ENCODE results near the gene PDRG1.

The PDRG1 gene

GRCh38 chr20:31949877-31950646 is 1.8 kb downstream of the PDRG1 start:
- H3K27ac ChIP-seq (ENCODE audit: low read depth, low read length) = no peak overlapping the region

GRCh38 chr20:31948008-31948407 is 3.8 kb downstream of the PDRG1 start:
- Histone ChIP-seq H3K36me3 (ENCODE audit: control insufficient read depth in 5 of 5, insufficient read depth in 5 of 5, low read length in 5 of 5) (peaks cover 14 to 66% (median 52%) of the 10 kb centered on the region in 5 donors), H3K4me1 (ENCODE audit: control insufficient read depth in 5 of 5, insufficient read depth in 5 of 5, low read length in 5 of 5) (peaks cover 5 to 23% (median 20%) of the 10 kb centered on the region in 5 donors), H3K4me3 (ENCODE audit: low read depth in 1 of 5, low read length in 5 of 5) (no peak overlapping the region), H3K9ac (ENCODE audit: low read length in 5 of 5) (no peak overlapping the region), H3K9me3 (ENCODE audit: control insufficient read depth in 5 of 5, low read length in 5 of 5) (peaks cover 0 to 5% (median 0%) of the 10 kb centered on the region in 5 donors), H3K27me3 (ENCODE audit: control insufficient read depth in 5 of 5, insufficient read depth in 4 of 5, low read length in 5 of 5) (no peaks in the 10 kb centered on the region), H3K27ac (ENCODE audit: low read depth, low read length) (no peak overlapping the region)

More at GRCh38 chr20:31949877-31950646, 1.8 kb downstream of the PDRG1 start:
- Histone ChIP-seq H3K9me3 (ENCODE audit: control insufficient read depth in 5 of 5, low read length in 5 of 5) (peaks cover 0 to 5% (median 0%) of the 10 kb centered on the region in 5 donors), H3K27me3 (ENCODE audit: control insufficient read depth in 5 of 5, insufficient read depth in 4 of 5, low read length in 5 of 5) (peaks cover 0 to 3% (median 0%) of the 10 kb centered on the region in 5 donors), H3K9ac (ENCODE audit: low read length in 5 of 5) (peak overlapping the region in 4 of 5 donors; percentile 90 to 98 (median 94)), H3K36me3 (ENCODE audit: control insufficient read depth in 5 of 5, insufficient read depth in 5 of 5, low read length in 5 of 5) (peaks cover 14 to 50% (median 41%) of the 10 kb centered on the region in 5 donors), H3K4me1 (ENCODE audit: control insufficient read depth in 5 of 5, insufficient read depth in 5 of 5, low read length in 5 of 5) (peaks cover 5 to 17% (median 13%) of the 10 kb centered on the region in 5 donors), H3K4me3 (ENCODE audit: low read depth in 1 of 5, low read length in 5 of 5) (no peak overlapping the region)

DNA sequence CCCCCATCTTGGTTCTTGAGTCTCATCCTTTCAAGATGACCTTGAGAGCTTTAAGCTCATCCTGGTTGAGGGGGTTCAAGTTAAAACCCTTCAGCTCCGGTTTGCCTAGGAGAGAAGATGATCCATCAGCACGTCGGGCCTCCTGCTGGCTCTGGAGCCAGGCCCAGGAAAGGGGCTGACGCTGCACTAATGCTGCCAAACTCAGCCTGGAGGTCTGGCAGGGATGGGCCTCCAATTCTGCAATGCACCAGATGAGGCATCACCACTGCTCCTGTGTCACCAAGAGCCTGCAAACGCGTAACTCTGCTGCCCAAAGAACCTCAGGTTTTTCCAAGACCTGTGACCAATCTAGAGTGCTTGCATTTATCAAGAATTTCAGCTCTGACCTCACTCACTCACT is 6.1 kb downstream of the PDRG1 start:
- Histone ChIP-seq H3K27me3 (ENCODE audit: control insufficient read depth in 5 of 5, insufficient read depth in 4 of 5, low read length in 5 of 5) (no peaks in the 10 kb centered on the region), H3K9ac (ENCODE audit: low read length in 5 of 5) (no peak overlapping the region), H3K4me3 (ENCODE audit: low read depth in 1 of 5, low read length in 5 of 5) (no peak overlapping the region), H3K27ac (ENCODE audit: low read depth, low read length) (no peak overlapping the region), H3K36me3 (ENCODE audit: control insufficient read depth in 5 of 5, insufficient read depth in 5 of 5, low read length in 5 of 5) (peaks cover 14 to 76% (median 58%) of the 10 kb centered on the region in 5 donors), H3K9me3 (ENCODE audit: control insufficient read depth in 5 of 5, low read length in 5 of 5) (peaks cover 0 to 5% (median 0%) of the 10 kb centered on the region in 5 donors), H3K4me1 (ENCODE audit: control insufficient read depth in 5 of 5, insufficient read depth in 5 of 5, low read length in 5 of 5) (peaks cover 1 to 17% (median 13%) of the 10 kb centered on the region in 5 donors)

- H3K27ac ChIP-seq (ENCODE audit: low read depth, low read length) = no peak overlapping the region
- H3K4me1 ChIP-seq (ENCODE audit: control insufficient read depth in 5 of 5, insufficient read depth in 5 of 5, low read length in 5 of 5) = peaks cover 0 to 12% (median 8%) of the 10 kb centered on the region in 5 donors
- peaks cover 14 to 76% (median 58%) of the 10 kb centered on the region in 5 donors for H3K36me3 ChIP-seq (ENCODE audit: control insufficient read depth in 5 of 5, insufficient read depth in 5 of 5, low read length in 5 of 5)
- no peaks in the 10 kb centered on the region for H3K27me3 ChIP-seq (ENCODE audit: control insufficient read depth in 5 of 5, insufficient read depth in 4 of 5, low read length in 5 of 5)
- no peak overlapping the region for H3K4me3 ChIP-seq (ENCODE audit: low read depth in 1 of 5, low read length in 5 of 5)
- no peak overlapping the region for H3K9ac ChIP-seq (ENCODE audit: low read length in 5 of 5)
- peaks cover 0 to 5% (median 0%) of the 10 kb centered on the region in 5 donors for H3K9me3 ChIP-seq (ENCODE audit: control insufficient read depth in 5 of 5, low read length in 5 of 5)
Measured at GRCh38 chr20:31945319-31945718, 6.5 kb downstream of the PDRG1 start.

GRCh38 chr20:31943052-31943471 is 8.8 kb downstream of the PDRG1 start:
- no peaks in the 10 kb centered on the region for H3K27me3 ChIP-seq (ENCODE audit: control insufficient read depth in 5 of 5, insufficient read depth in 4 of 5, low read length in 5 of 5)
- peaks cover 0 to 2% (median 0%) of the 10 kb centered on the region in 5 donors for H3K9me3 ChIP-seq (ENCODE audit: control insufficient read depth in 5 of 5, low read length in 5 of 5)
- H3K27ac ChIP-seq (ENCODE audit: low read depth, low read length) = no peak overlapping the region
- H3K4me3 ChIP-seq (ENCODE audit: low read depth in 1 of 5, low read length in 5 of 5) = no peak overlapping the region
- peaks cover 7 to 56% (median 47%) of the 10 kb centered on the region in 5 donors for H3K36me3 ChIP-seq (ENCODE audit: control insufficient read depth in 5 of 5, insufficient read depth in 5 of 5, low read length in 5 of 5)
- H3K9ac ChIP-seq (ENCODE audit: low read length in 5 of 5) = peak overlapping the region in 3 of 5 donors; percentile 9 to 40 (median 29)
- H3K4me1 ChIP-seq (ENCODE audit: control insufficient read depth in 5 of 5, insufficient read depth in 5 of 5, low read length in 5 of 5) = peaks cover 0 to 8% (median 7%) of the 10 kb centered on the region in 5 donors

- H3K4me1 ChIP-seq (ENCODE audit: control insufficient read depth in 5 of 5, insufficient read depth in 5 of 5, low read length in 5 of 5) = peaks cover 0 to 8% (median 7%) of the 10 kb centered on the region in 5 donors
- H3K27ac ChIP-seq (ENCODE audit: low read depth, low read length) = no peak overlapping the region
- H3K9me3 ChIP-seq (ENCODE audit: control insufficient read depth in 5 of 5, low read length in 5 of 5) = no peaks in the 10 kb centered on the region
- H3K36me3 ChIP-seq (ENCODE audit: control insufficient read depth in 5 of 5, insufficient read depth in 5 of 5, low read length in 5 of 5) = peaks cover 0 to 22% (median 13%) of the 10 kb centered on the region in 5 donors
- no peak overlapping the region for H3K4me3 ChIP-seq (ENCODE audit: low read depth in 1 of 5, low read length in 5 of 5)
- H3K9ac ChIP-seq (ENCODE audit: low read length in 5 of 5) = no peak overlapping the region
- H3K27me3 ChIP-seq (ENCODE audit: control insufficient read depth in 5 of 5, insufficient read depth in 4 of 5, low read length in 5 of 5) = no peaks in the 10 kb centered on the region
Measured at GRCh38 chr20:31939661-31940060, 12.2 kb downstream of the PDRG1 start.

GRCh38 chr20:31937820-31938219 is 14.0 kb downstream of the PDRG1 start:
- Histone ChIP-seq H3K4me1 (ENCODE audit: control insufficient read depth in 5 of 5, insufficient read depth in 5 of 5, low read length in 5 of 5) (no peaks in the 10 kb centered on the region), H3K9me3 (ENCODE audit: control insufficient read depth in 5 of 5, low read length in 5 of 5) (no peaks in the 10 kb centered on the region), H3K36me3 (ENCODE audit: control insufficient read depth in 5 of 5, insufficient read depth in 5 of 5, low read length in 5 of 5) (peaks cover 0 to 10% (median 6%) of the 10 kb centered on the region in 5 donors), H3K27me3 (ENCODE audit: control insufficient read depth in 5 of 5, insufficient read depth in 4 of 5, low read length in 5 of 5) (no peaks in the 10 kb centered on the region), H3K4me3 (ENCODE audit: low read depth in 1 of 5, low read length in 5 of 5) (no peak overlapping the region), H3K9ac (ENCODE audit: low read length in 5 of 5) (no peak overlapping the region), H3K27ac (ENCODE audit: low read depth, low read length) (no peak overlapping the region)

DNA sequence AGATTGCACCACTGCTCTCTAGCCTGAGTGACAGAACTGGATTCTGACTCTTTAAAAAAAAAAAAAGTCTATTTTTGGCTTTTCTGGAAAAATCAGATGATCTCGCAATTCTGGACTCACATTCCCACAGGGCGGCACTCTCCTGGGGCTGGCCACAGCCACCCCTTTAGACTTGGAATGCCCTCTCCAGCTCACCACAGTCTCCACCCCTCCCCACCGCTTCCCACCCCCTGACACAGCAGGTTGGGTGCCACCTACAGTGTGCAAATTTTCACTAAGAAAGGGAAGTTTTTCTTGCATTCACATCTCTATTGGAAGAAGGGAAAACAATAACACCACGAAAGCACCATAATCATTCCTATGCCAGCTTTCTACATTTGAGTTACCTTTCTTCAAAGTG is 15.4 kb downstream of the PDRG1 start:
- no peaks in the 10 kb centered on the region for H3K4me1 ChIP-seq (ENCODE audit: control insufficient read depth in 5 of 5, insufficient read depth in 5 of 5, low read length in 5 of 5)
- H3K36me3 ChIP-seq (ENCODE audit: control insufficient read depth in 5 of 5, insufficient read depth in 5 of 5, low read length in 5 of 5) = no peaks in the 10 kb centered on the region
- H3K27me3 ChIP-seq (ENCODE audit: control insufficient read depth in 5 of 5, insufficient read depth in 4 of 5, low read length in 5 of 5) = no peaks in the 10 kb centered on the region
- no peak overlapping the region for H3K4me3 ChIP-seq (ENCODE audit: low read depth in 1 of 5, low read length in 5 of 5)
- H3K9ac ChIP-seq (ENCODE audit: low read length in 5 of 5) = no peak overlapping the region
- no peak overlapping the region for H3K27ac ChIP-seq (ENCODE audit: low read depth, low read length)
- no peaks in the 10 kb centered on the region for H3K9me3 ChIP-seq (ENCODE audit: control insufficient read depth in 5 of 5, low read length in 5 of 5)

- Histone ChIP-seq H3K9ac (ENCODE audit: low read length in 5 of 5) (no peak overlapping the region), H3K9me3 (ENCODE audit: control insufficient read depth in 5 of 5, low read length in 5 of 5) (no peaks in the 10 kb centered on the region), H3K27ac (ENCODE audit: low read depth, low read length) (no peak overlapping the region), H3K27me3 (ENCODE audit: control insufficient read depth in 5 of 5, insufficient read depth in 4 of 5, low read length in 5 of 5) (no peaks in the 10 kb centered on the region), H3K4me1 (ENCODE audit: control insufficient read depth in 5 of 5, insufficient read depth in 5 of 5, low read length in 5 of 5) (no peaks in the 10 kb centered on the region), H3K36me3 (ENCODE audit: control insufficient read depth in 5 of 5, insufficient read depth in 5 of 5, low read length in 5 of 5) (no peaks in the 10 kb centered on the region), H3K4me3 (ENCODE audit: low read depth in 1 of 5, low read length in 5 of 5) (no peak overlapping the region)
Measured at GRCh38 chr20:31934968-31935764, 16.7 kb downstream of the PDRG1 start.

GRCh38 chr20:31934491-31934890 is 17.4 kb downstream of the PDRG1 start:
- no peaks in the 10 kb centered on the region for H3K36me3 ChIP-seq (ENCODE audit: control insufficient read depth in 5 of 5, insufficient read depth in 5 of 5, low read length in 5 of 5)

More at GRCh38 chr20:31934491-31934890, 17.4 kb downstream of the PDRG1 start:
- Histone ChIP-seq H3K9me3 (ENCODE audit: control insufficient read depth in 5 of 5, low read length in 5 of 5) (no peaks in the 10 kb centered on the region), H3K4me1 (ENCODE audit: control insufficient read depth in 5 of 5, insufficient read depth in 5 of 5, low read length in 5 of 5) (no peaks in the 10 kb centered on the region), H3K27ac (ENCODE audit: low read depth, low read length) (no peak overlapping the region), H3K27me3 (ENCODE audit: control insufficient read depth in 5 of 5, insufficient read depth in 4 of 5, low read length in 5 of 5) (no peaks in the 10 kb centered on the region), H3K4me3 (ENCODE audit: low read depth in 1 of 5, low read length in 5 of 5) (no peak overlapping the region), H3K9ac (ENCODE audit: low read length in 5 of 5) (no peak overlapping the region)
